DOHH2 (cell line): ENCODE measurements around the gene GK.

Experiments
- H3F3A ChIP-seq: fragments of 200-600 bp; sonication (generic), shearing (Covaris generic); 2 replicates; pipeline ENCODE4 v1.6.0; 2016; ENCODE audit warnings: antibody characterized with exemption, mild to moderate bottlenecking; ENCODE audit not compliant: control insufficient read depth, insufficient read depth
- H3K27ac ChIP-seq: fragments of 200-600 bp; sonication (generic); 2 replicates; pipeline ENCODE4 v1.5.1; 2014; ENCODE audit warnings: low read depth, mild to moderate bottlenecking, low read length, moderate library complexity
- H3K27me3 ChIP-seq: fragments of 200-600 bp; sonication (generic); 2 replicates; pipeline ENCODE4 v1.6.1; 2014; ENCODE audit warnings: mild to moderate bottlenecking, low read length, mixed read lengths; ENCODE audit not compliant: control insufficient read depth
- H3K36me3 ChIP-seq: fragments of 200-600 bp; sonication (generic); 2 replicates; pipeline ENCODE4 v1.6.1; 2014; ENCODE audit warnings: mild to moderate bottlenecking, low read length, moderate library complexity, mixed read lengths; ENCODE audit not compliant: control insufficient read depth
- H3K4me1 ChIP-seq: fragments of 200-600 bp; sonication (generic); 2 replicates; pipeline ENCODE4 v1.6.1; 2014; ENCODE audit warnings: mild to moderate bottlenecking, low read length, mixed read lengths; ENCODE audit not compliant: control insufficient read depth
- H3K4me2 ChIP-seq: fragments of 200-600 bp; sonication (generic); 2 replicates; pipeline ENCODE4 v1.6.0; 2014; ENCODE audit warnings: mild to moderate bottlenecking, low read length, moderate library complexity
- H3K4me3 ChIP-seq: fragments of 200-600 bp; sonication (generic); 2 replicates; pipeline ENCODE4 v1.5.1; 2014; ENCODE audit warnings: mild to moderate bottlenecking, low read length, mixed read lengths
- H3K79me2 ChIP-seq: fragments of 200-600 bp; sonication (generic); 2 replicates; pipeline ENCODE4 v1.6.1; 2014; ENCODE audit warnings: mild to moderate bottlenecking, low read length, mixed read lengths; ENCODE audit not compliant: control insufficient read depth
- H3K9me2 ChIP-seq: fragments of 200-600 bp; sonication (generic); replicated peaks from 2 replicates; pipeline ENCODE4 v1.6.1; 2014; ENCODE audit warnings: mild to moderate bottlenecking, low read length, mixed read lengths; ENCODE audit not compliant: control insufficient read depth
- H3K9me3 ChIP-seq: fragments of 200-600 bp; sonication (generic); 2 replicates; pipeline ENCODE4 v1.6.1; 2014; ENCODE audit warnings: antibody characterized with exemption, low read length, mixed read lengths; ENCODE audit not compliant: control insufficient read depth, insufficient read depth
- H4K20me1 ChIP-seq: fragments of 200-600 bp; sonication (generic); 2 replicates; pipeline ENCODE4 v1.6.0; 2014; ENCODE audit warnings: low read depth, mild to moderate bottlenecking, antibody characterized with exemption, low read length, moderate library complexity; ENCODE audit not compliant: control insufficient read depth, insufficient read depth
- EZH2phosphoT487 ChIP-seq: fragments of 200-600 bp; sonication (generic); IDR thresholded peaks from 2 replicates; pipeline ENCODE4 v1.6.1; 2017; ENCODE audit warnings: borderline replicate concordance, mild to moderate bottlenecking, antibody characterized with exemption, low read length, moderate library complexity, mixed read lengths
- TF ChIP-seq, protein P1 (sequence below): fragments of 200-600 bp; sonication (generic); IDR thresholded peaks from one replicate; pipeline ENCODE4 v1.5.1; 2014; ENCODE audit warnings: antibody characterized with exemption, mild to moderate bottlenecking, low read depth, low read length; ENCODE audit not compliant: poor library complexity, severe bottlenecking

The GK gene

DNA sequence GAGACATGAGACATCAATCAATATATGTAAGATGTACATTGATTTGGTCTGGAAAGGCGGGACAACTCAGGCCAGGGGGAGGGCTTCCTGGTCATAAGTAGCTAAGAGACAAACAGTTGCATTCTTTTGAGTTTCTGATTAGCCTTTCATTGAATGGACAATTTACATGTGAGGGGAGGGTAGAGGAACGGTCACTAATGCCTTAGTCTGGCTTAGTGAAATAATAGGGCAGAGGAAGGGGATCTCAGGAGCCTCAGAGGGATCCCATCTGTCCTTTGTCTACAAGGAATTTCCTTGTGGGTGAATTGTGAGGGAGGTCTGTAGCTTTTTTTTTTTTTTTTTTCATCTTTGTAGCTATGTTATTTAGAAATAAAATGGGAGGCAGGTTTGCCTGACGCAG is 88.3 kb downstream of the GK start:
- Histone ChIP-seq H3K36me3 (no peaks in the 10 kb centered on the region), H3K9me2 (no peaks in the 10 kb centered on the region), H3K27ac (no peak overlapping the region), H3K4me2 (no peak overlapping the region), H3F3A (no peaks in the 10 kb centered on the region), H3K27me3 (no peaks in the 10 kb centered on the region), H3K4me3 (no peak overlapping the region), H4K20me1 (no peaks in the 10 kb centered on the region), H3K4me1 (no peaks in the 10 kb centered on the region), H3K79me2 (no peaks in the 10 kb centered on the region), H3K9me3 (no peaks in the 10 kb centered on the region)
- no peak for TF ChIP-seq EZH2phosphoT487
- TF ChIP-seq, protein P1, sequence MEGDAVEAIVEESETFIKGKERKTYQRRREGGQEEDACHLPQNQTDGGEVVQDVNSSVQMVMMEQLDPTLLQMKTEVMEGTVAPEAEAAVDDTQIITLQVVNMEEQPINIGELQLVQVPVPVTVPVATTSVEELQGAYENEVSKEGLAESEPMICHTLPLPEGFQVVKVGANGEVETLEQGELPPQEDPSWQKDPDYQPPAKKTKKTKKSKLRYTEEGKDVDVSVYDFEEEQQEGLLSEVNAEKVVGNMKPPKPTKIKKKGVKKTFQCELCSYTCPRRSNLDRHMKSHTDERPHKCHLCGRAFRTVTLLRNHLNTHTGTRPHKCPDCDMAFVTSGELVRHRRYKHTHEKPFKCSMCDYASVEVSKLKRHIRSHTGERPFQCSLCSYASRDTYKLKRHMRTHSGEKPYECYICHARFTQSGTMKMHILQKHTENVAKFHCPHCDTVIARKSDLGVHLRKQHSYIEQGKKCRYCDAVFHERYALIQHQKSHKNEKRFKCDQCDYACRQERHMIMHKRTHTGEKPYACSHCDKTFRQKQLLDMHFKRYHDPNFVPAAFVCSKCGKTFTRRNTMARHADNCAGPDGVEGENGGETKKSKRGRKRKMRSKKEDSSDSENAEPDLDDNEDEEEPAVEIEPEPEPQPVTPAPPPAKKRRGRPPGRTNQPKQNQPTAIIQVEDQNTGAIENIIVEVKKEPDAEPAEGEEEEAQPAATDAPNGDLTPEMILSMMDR = no peak

DNA sequence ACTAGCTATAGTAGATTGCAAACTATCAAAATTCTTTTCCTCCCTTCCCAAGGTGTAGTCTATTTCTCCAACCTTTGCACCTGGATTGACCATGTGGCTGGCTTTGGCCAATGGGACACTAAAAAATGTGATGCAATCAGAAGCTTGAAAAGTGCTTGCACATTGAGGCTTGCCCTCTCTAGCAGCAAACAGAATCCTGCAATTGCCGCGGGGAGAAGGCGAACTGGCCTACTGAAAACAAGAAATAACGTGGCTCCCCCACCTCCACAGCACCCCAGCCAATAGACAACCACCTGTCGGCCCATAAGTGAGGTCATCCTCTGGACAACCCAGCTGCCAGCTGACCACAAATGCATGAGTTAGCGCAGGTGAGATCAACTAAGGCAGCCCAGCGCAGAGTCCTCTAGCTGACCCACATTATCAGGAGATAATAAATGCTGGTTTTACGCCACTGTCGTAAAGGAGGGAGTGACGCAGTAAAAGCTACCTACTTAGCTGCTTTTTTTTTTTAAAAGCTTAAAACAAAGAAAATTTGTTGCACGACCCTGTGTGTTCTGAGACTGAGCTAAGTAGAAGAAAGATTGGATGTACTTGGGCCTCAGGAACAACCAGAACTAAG is 95.2 kb downstream of the GK start:
- Histone ChIP-seq H3K4me2 (no peak overlapping the region), H3K27me3 (no peaks in the 10 kb centered on the region), H3K27ac (no peak overlapping the region), H3K36me3 (no peaks in the 10 kb centered on the region), H3K4me3 (no peak overlapping the region), H3K79me2 (no peaks in the 10 kb centered on the region), H3K9me3 (no peaks in the 10 kb centered on the region), H4K20me1 (no peaks in the 10 kb centered on the region), H3F3A (no peaks in the 10 kb centered on the region), H3K9me2 (no peaks in the 10 kb centered on the region), H3K4me1 (no peaks in the 10 kb centered on the region)
- no peak for TF ChIP-seq EZH2phosphoT487
- TF ChIP-seq, protein P1 = no peak

GRCh38 chrX:30751497-30751896 is 98.3 kb downstream of the GK start:
- H3K9me2 ChIP-seq = no peaks in the 10 kb centered on the region
- no peak overlapping the region for H3K4me2 ChIP-seq
- no peaks in the 10 kb centered on the region for H3K4me1 ChIP-seq
- no peaks in the 10 kb centered on the region for H3K27me3 ChIP-seq
- H3F3A ChIP-seq = no peaks in the 10 kb centered on the region
- H3K36me3 ChIP-seq = no peaks in the 10 kb centered on the region
- H3K9me3 ChIP-seq = no peaks in the 10 kb centered on the region
- no peak overlapping the region for H3K4me3 ChIP-seq
- no peaks in the 10 kb centered on the region for H3K79me2 ChIP-seq
- H4K20me1 ChIP-seq = no peaks in the 10 kb centered on the region
- TF ChIP-seq EZH2phosphoT487 = no peak
- TF ChIP-seq, protein P1 = no peak
- no peak overlapping the region for H3K27ac ChIP-seq
